GM19395 (cell line): ENCODE data around the gene DTNBP1.
"Not testable (repeated sequence)": the region's sequence is repeated elsewhere in the genome, so short reads cannot be mapped to it uniquely, and the experiment has no call there.

Experiments used
- ATAC-seq: cut with Tn5 transposase; IDR thresholded peaks from one replicate; pipeline ENCODE4 v1.9.1; 2021; ENCODE audit warnings: mild to moderate bottlenecking, moderate library complexity; ENCODE audit not compliant: unreplicated experiment

Gene DTNBP1

GRCh38 chr6:15562977-15563376 is 99.9 kb downstream of the DTNBP1 start:
- no peak for ATAC-seq

DNA sequence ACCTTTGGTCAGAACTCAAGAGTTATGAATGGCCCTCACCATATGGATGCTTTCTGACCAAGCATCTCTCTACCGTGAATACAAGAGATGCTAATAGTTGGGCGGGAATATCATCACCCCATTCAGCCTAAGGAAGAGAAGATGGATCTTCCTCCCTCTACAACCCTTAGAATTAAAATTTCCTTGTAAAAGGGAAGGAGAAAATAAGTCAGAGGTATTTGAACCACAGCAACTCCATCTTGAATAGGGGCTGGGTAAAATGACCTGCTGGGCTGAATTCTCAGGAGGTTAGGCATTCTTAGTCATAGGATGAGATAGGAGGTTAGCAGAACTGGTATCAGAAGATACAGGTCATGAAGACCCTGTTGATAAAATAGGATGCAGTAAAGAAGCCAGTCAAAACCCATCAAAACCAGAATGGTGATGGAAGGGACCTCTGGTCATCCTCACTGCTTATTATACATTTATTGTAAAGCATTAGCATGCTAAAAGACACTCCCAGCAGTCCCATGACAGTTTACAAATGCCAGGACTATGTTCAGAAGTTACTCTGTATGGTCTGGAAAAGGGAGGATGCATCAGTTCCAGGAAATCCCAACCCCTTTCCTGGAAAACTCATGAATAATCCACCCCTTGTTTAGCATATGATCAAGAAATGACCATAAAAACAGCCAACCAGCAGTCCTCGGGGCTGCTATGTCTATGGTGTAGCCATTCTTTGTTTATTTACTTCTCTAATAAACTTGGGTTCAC is 101.2 kb downstream of the DTNBP1 start:
- no peak for ATAC-seq

- no peak for ATAC-seq
These were observed 102.1 kb downstream of the DTNBP1 start for GRCh38 chr6:15560713-15561112.

- no peak for ATAC-seq
These were observed 105.7 kb downstream of the DTNBP1 start for GRCh38 chr6:15557174-15557573.

DNA sequence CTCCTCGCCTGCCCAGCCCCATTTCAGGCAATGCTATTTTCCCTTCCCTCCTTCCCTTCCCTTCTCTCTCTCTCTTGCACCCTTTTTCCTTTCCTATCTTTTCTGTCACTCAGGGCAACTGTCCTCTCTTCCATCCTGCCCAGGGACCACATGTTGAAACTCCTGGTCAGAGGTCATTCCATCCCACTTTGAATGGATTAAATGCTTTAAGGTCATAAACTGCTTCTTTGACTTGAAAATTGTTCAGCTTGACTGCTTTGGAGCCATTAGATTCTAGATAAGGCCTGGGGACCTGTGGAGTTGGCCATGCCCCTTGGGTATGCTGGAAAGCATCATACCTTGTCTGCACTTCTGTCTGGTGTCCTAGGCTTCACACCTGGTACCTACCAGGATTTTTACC is 106.1 kb downstream of the DTNBP1 start:
- ATAC-seq, result no peak

DNA sequence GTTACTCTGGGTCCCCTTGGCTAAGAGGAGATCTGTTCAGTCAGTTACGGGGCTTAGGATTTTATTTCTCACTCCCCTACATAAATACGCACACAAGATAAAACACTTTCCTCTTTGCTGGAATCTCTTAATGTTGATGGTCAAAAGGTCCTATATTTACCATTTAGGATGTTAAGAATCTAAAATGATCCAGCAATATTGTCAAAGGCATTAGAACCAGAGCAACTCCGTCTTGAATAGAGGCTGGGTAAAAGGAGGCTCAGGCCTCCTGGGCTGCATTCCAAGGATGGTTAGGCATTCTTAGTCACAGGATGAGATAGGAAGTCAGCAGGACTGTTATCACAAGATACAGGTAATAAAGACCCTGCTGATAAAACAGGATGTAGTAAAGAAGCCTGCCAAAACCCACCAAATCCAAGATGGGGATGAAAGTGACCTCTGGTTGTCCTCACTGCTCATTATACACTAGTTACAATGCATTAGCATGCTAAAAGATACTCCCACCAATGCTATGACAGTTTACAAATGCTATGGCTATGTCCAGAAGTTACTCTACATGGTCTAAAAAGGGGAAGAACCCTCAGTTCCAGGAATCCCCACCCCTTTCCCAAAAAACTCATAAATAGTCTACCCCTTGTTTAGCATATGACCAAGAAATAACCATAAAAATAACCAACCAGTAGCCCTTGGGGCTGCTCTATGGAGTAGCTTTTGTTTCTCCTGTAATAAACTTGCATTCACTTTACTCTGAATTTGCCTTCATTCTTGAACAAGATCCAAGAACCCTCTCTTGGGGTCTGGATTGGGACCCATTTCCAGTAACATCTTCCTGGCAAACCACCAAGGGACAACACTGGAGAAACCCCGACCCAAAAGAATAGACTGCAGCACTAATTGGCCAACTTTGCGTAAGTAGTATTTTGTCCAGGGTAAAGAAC is 107.5 kb downstream of the DTNBP1 start:
- ATAC-seq, result no peak

DNA sequence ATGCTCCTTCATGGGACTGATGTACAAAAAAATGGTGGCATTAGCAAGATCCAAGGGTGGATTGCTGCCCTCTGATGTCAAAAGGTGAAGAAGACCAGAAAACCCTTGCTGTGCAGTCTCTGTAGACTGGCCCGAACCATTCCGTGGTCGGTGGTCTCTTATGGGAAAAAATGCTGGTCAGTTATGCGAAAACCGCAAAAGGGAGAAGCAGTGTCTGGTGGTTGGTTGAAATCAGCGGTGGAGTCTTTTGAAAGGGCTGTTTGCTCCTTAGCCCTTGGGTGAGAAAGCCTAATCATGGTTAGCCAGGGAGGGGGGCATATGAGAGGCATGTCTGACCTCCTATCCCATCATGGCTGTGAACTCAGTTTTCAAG is 108.1 kb downstream of the DTNBP1 start:
- no peak for ATAC-seq

DNA sequence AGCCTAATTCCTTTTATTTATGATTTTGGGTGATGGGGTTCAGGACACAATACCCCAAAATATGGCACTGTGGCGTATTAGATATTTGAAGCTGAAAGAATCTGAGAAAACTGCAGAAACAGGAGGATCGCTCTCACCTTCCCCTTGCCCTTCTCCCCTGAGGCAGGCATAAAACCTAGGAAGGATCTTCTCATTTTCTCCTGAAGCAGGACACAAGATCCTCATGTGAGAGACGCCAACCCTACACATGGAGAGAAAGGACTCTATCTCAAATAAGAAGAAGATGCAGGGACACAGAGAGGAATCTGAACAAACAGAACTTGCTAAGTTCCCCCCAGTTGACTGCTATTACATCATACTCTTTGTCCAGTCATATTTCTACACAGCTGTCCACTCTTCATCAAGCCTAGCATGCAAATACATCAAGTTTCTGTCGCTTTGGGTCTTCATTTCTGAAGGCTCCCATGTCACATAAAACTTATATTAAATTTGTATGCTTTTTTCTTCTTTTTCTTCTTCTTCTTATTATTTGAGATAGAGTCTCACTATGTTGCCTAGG is 109.0 kb downstream of the DTNBP1 start:
- ATAC-seq, result no peak

- no peak for ATAC-seq
These were observed 109.8 kb downstream of the DTNBP1 start for GRCh38 chr6:15553031-15553430.

- ATAC-seq, result peak; percentile 57
These were observed 111.0 kb downstream of the DTNBP1 start for GRCh38 chr6:15551798-15552197.

GRCh38 chr6:15551262-15551661 is 111.6 kb downstream of the DTNBP1 start:
- ATAC-seq, result no peak

GRCh38 chr6:15550546-15551123 is 112.2 kb downstream of the DTNBP1 start:
- ATAC-seq, result no peak

DNA sequence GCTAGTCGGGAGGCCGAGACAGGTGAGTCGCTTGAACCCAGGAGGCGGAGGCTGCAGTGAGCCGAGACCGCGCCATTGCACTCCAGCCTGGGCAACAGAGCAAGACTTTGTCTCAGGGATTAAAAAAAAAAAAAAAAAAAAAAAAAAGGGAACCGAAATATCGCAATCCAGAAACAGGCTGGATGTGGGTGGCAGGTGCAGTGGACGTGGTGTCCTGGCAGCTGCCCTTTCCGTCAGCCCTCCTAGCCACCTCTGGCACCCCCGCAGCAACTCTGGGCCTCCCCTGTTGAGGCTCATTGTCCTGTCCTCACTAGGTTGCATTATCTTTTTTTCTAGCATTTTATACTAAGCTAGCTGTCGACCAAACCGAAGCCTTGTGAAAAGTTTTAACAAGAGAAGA is 113.5 kb downstream of the DTNBP1 start:
- no peak for ATAC-seq

DNA sequence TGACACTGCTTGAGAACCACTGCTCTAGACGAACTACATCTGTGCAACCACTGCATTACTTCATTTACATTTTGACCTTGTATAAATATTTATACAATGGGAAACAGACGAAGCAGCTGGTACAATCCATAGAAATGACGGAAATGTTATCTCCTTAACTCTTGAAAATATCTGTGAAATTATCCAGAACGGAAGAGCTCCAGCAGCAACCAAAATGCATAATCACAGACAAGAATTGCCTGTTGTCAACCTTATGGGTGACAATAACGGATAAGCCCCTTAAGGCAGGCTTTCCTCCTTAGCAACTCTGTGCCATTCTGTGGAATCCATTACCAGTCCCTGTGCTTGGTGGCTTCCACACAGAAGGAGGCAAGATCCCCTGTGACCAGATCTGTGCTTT is 115.4 kb downstream of the DTNBP1 start:
- ATAC-seq, result no peak

DNA sequence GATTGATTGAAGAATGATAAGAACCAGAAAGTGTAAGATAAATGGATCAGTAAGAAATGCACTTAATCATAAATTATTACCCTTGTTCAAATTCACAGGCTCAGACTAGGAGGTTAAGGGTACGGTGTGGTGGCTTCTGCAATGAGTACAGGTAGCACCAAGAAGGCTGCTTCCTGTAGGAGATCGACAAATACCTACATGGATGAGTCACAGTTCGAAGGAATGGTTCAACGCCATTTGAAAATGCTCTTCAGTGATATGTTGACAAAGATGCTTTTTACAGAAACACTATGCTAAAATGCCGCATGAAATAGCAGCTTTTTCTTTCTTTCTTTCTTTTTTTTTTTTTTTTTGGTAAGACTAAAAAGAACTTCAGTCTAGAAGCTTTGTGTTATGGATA is 116.2 kb downstream of the DTNBP1 start:
- no peak for ATAC-seq

DNA sequence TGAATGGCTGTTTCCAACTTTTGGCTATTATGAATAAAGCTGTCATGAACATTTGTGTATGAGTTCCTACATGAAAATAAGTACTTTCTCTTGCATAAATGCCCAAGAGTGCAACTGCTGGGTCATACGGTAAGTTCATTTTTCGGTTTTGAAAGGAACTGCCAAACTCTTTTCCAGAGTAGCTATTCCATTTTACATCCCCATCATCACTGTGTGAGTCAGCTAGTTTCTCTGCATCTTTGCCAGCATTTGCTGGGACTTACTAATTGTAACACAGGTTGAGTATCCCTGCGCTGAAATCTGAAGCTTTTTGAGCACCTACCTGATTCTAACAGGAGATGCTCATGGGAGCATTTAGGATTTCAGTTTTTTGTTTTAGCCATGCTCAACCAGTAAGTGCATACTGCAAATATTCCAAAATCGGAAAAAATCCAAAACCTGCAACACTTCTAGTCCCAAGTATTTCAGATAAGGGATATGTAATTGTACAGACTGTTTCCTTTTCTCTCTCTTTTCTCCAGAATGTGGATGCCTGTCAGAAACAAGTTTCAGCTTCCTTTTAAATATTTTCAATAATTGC is 118.4 kb downstream of the DTNBP1 start:
- ATAC-seq, result no peak

GRCh38 chr6:15543332-15543917 is 119.4 kb downstream of the DTNBP1 start:
- ATAC-seq, result not testable (repeated sequence)

- no peak for ATAC-seq
These were observed 123.0 kb downstream of the DTNBP1 start for GRCh38 chr6:15539722-15540270.

DNA sequence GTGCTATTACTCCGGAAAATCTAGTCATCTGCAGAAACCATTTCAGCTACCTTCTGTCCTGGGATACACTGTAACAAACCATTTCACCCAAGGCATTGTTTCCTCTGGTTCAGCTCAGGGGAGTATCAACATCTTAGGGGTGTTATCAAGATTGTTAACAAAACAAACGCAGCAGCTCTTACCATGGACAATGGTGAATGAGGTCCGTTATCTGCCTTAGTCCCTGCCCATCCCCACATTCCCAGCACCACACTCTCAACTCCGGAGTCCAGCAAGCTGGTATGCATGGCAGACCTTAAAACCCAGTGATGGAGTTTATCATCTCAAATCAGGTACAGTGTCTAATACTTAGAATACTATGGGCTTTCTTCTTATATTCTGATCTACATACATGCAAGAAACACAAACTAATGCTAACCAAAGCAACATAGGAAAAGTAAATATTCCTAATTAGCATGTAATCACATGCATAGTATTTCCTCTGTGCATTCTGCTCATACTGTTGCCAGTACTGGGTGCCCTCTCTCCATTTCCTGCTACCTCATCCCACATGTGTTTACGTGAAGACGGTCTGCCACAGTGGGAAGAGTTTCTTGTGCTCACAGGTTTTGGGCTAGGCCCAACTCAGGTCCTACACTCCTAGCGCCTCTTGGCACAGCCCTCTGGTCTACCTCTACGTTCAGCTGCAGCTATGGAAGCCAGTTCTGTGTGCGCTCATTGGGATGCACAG is 123.9 kb downstream of the DTNBP1 start:
- no peak for ATAC-seq

GRCh38 chr6:15538106-15538505 is 124.7 kb downstream of the DTNBP1 start:
- no peak for ATAC-seq
